ENCODE measurements around the gene SLMAP.

Gene SLMAP

DNA sequence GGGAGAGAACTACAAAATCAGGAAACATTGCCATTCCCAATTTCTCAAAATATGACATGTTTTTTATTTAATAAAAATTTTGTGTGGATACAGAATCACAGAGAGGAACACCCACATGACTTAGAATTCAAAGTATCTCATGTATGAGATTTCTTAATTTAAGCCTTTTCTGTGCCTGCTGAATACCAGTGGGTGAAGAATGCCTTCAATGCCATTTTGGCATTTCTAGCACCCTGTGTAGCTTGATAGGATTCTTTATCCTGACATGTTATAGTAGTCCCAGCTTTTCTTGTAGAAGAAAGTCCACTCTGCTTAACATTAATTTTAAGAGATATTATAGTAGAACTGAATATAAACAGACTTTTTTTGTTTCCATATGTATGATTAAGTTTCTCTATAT, 3.1 kb upstream of the SLMAP start:
- DNase-seq (ENCODE audit: low read depth), result no peak

DNA sequence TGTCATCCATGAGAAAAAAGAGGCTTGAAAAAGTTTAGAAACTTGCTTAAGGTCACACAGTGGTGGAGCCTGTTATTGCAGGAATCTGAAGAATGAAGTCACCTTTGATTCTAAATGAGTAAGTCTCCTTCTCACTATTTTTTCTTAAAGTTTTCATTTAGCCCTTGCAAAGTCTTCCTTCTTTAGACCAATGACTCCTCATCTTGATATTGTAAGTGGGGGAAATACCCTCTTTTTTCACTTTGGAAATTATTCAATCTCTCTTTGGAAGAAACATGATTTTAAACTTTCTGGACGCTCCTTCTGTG, 787 bp upstream of the SLMAP start:
- no peak for DNase-seq (ENCODE audit: low read depth)

DNA sequence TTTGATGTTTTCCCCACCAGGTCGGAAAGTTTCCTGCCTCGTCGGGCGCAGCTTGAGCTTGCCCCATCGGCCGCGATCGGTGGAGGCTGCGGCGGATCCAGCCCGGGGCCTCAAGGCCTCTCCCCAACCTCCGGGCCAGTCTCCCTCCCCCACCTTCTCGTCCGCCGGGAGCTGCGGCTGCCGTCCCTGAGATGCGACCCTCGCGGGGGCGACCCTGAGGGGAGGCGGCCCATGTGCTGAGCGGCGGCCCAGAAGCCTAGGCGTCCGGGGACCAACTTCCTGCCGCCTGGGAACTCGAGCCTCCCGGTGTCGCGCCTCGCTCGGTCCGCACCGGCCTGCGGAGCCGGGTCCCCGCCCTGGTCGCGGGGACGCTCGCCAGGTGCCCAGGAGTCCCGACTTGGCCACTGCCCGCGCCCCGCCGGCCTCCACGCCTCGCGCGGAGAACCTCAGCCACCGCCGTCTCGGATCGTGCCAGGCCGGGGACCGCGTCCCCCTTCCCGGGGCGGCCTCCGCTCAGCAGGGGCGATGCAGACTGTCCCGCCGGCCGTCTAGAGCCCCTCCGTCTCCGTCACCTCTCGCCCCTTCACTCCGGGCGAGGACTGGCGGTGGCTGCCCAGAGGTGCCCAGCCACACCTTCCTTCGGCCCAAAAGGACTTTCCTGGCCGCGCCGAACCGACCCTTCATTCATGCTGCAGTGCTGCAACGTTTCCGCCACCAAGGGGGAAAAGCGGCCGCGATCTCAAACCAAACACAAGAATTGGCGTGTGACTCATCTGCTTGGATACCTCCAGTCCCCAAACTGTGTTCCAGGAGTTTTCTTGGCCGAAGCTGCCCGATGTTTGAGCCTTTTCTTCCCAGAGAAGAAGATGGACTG, 656 bp downstream of the SLMAP start:
- DNase-seq (ENCODE audit: low read depth), result peak; percentile 39

DNA sequence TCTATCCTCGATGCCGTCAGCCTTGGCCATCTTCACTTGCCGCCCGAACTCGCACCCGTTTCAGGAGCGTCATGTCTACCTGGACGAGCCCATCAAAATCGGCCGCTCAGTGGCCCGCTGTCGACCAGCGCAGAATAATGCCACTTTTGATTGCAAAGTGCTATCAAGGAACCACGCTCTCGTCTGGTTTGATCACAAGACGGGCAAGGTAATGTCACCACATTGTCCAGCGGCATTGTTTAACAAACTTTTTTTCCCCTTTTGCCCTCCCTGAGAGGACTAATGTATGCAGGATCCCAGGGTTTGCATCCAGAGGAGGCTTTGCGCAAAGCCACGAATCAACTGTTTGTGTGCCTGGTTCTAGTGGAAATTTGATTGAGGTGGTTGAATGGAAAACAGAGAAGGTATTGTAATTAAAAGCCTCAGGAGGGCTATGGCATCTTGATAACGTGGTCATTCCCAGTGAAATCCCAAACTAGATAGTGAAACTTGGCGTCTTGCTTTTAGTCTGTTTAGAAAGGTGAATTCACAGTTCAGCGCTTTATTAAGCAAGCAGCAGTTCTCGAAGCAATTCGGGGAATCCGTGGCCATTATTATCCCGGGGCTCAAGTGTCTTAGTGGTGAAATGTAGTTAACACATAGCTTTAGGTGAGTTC, 1.7 kb downstream of the SLMAP start:
- no peak for DNase-seq (ENCODE audit: low read depth)

DNA sequence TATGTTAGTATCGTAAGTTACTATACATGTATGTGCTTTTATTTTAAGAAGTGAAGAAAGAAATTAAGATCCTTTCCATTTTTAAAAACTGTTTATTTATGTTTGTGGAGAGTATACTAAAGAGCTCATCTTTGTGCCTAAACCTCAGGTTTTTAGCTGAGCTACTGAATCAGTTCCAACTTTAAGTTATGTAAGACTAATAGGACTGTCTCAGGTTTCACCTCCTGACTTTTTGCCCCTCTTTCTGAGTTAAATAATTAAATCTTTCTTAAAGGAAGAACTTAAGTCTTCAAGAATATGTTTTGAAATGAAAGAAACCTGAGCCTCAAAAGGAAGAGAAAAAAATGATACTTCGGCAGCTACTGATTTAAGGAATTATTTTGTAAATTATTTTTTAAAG, 2.6 kb downstream of the SLMAP start:
- no peak for DNase-seq (ENCODE audit: low read depth)

DNA sequence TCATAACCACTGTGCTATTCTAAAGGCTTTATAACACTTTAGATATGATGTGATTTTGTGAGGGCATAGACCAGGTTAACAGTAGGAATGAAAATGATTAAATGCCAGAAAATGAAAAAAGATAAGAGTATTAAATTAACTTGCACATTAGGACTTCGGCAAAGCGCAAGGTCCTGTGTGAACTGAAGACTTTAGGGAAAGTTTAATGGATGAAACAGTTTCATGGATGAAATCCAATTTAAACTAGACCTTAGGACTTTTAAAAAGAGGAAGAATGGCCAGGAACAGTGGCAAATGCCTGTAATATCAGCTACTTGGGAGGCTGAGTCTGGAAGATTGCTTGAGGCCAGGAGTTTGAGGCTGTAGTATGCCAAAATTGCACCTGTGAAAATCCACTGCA, 8.7 kb downstream of the SLMAP start:
- DNase-seq (ENCODE audit: low read depth), result no peak

DNA sequence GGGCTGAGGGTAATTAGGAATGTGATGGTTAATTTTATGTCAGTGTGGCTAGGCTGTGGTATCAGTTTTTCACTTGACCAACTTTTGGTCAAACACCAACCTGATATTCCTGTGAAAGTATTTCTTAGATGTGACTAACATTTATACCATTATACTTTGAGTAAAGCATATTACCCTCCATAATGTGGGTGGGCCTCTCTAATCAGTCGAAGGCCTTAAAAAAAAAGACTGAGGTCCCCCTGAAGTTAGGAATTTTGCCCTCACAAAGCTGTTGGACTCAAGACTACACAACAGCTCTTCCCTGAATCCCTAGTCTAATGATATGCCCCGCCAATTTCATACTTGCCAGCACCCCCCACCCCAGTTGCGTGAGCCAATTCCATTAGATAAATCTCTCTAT, 12.5 kb downstream of the SLMAP start:
- no peak for DNase-seq (ENCODE audit: low read depth)

DNA sequence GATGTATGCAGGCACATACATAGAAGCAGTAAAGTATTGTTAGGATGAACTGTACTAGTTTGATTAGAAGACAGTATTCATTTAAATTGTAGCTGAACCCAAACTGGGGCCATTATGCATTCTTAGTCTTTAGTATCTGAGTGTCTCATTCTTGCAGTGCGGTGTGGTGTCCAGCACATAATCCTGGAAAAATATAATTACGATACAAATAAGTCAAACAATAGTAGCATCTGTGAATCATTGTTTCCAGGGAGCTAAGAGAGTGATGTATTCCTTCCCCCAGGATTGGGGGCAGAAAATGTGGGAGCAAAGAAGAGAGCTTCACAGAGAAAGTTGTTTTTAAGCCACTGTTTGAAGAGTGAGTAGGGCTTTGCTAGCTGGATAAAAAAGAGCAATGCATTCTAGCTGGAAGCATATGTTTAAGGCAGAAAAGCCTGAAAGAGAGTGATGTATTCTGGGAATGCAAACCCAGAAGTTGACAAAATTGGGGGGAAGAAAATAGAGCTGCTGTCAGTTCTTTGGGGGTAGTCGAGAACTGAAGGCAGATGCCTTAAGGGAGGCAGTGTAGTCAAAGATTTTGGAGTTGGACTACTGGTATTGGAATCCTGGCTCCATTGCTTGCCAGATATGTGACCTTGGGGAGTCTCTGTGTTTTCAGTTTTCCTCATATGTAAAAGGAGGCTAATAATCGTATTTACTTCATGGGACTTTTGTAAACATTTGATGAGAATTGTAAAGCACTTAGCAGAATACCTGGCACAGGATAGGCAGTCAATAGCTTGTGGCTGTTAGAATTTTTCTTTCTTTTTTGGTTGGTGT, 14.1 kb downstream of the SLMAP start:
- no peak for DNase-seq (ENCODE audit: low read depth)

DNA sequence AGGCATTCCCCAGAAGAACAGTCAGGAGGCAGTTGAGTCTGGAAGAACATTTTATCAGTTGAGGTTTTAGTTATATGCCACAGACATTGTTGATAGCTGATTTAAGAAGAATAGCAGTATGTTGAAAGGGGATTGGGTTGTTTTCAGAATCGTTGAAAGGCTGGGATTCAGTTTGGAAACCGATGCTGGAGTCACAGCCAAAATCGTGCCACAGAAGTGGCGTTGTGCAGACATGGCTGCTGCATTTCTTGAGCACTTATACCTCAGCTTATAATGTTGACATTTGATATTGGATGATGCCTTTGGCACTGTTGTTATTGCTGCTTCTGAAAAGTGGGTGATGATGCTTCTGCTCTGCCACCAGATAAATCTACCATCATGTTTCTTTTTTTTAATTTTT, 16.1 kb downstream of the SLMAP start:
- no peak for DNase-seq (ENCODE audit: low read depth)

DNA sequence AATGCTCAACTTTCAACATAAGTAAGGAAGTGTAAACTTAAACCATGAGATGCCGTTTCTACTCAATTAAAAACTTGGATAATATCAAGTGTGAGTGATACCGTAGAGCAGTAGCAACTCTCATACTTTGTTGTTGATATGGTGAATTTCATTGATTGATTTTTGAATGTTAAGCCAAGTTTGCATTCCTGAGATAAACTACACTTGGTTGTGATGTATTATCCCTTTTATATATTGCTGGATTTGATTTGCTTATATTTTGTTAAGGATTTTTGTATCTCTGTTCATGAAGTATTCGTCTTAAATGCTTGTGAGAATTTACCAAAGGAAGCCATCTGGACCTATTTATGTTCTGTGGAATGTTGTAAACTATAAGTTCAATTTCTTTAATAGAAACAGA, 21.7 kb downstream of the SLMAP start:
- DNase-seq (ENCODE audit: low read depth), result no peak

DNA sequence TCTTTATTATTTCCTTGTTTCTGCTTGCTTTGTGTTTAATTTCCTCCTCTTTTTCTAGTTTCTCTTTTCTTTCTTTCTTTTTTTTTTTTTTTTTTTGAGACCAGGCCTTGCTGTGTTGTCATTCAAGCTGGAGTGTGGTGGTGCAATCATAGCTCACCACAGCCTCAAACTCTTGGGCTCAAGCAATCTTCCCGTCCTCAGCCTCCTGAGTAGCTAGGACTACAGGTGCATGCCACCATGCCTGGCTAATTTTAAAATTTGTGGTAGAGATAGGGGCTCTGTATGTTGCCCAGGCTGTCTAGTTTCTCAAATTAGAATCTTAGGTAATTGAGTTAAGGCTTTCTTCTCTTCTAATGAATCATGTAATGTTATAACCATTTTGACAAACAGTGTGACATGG, 22.4 kb downstream of the SLMAP start:
- DNase-seq (ENCODE audit: low read depth), result no peak

DNA sequence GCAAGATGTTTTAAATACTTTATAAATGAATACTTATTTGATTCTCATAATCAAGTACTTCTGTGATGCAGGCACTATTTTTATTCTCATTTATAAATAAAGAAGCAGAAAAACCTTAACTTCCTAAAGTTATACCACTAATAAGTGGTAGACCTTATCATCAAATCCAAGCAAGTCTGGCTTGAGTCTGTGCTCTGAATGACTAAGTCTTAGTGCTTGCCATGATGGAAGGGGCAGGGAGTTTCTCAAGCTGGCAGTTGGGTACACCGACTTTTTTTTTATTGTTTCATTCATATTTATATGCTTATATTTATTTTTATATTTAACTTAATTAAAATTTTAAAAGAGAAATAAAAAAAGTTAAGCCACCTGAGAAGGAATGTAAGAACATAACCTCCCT, 23.6 kb downstream of the SLMAP start:
- DNase-seq (ENCODE audit: low read depth), result no peak

DNA sequence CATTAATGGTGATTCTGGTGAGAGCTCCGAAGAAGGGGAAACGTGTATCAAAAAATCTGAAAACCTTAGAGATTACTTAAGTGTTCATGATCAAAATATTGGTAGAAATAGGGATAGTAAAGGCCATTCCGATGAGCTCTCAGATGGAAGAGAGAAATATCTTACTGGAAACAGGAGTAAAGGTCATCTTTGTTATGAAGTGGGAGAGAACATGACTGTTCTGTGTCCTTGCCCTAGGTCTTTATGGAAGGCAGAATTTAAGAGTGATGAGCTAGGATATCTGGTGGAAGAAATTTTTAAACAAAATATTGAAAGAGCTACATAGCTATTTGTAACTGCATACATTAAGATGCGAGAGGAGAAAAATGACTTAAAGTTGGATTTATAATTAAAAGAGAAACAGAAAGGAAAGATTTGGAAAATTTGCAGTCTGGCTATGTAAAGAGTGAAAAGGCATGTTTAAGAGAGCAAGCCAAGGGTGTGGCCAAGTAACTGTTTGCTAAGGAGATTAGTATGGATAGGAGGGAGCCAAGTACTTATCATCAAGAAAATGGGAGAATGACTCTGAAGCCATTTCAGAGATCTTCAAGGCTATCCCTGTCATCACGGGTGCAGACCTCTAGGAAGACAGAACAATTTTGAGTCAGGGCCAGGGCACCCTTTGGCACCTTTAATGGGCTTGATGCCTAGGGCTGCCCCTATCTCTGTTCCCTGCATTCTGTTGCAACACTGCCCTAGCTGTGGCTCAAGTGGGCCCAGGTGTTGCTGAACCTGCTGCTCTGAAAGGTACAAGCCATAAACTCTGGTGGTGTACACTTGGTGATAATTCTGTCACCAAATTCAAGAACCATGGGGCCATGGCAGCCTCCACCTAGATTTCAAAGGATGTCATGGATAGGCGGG, 27.3 kb downstream of the SLMAP start:
- no peak for DNase-seq (ENCODE audit: low read depth)

DNA sequence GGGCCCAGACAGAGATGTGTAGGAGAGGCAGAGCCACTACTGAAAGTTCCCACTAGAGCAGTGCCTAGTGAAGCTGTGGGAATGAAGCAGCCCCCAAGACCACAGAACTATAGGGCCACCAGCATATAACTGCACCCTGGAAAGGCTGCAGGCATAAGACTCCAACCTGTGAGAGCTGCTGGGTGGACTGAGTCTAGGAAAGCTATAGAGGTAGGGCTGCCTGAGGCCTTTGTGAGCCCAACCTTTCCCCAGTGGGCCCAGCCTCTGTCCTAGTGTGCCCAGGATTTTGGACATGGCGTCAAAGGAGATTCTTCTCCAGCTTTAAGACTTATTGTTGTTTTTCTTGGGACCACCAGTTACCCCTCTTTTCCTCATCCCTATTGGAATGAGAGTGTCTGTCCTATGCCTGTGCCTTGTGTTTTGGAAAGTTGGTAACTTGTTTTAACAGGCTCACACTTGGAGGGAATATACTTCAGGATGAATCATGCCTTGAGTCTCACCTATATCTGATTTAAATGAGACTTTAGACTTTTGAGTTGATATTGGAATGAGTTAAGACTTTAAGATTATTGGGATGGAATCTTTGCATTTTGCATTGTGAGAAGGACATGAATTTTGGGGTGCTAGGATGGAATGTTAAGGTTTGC, 28.1 kb downstream of the SLMAP start:
- DNase-seq (ENCODE audit: low read depth), result no peak

DNA sequence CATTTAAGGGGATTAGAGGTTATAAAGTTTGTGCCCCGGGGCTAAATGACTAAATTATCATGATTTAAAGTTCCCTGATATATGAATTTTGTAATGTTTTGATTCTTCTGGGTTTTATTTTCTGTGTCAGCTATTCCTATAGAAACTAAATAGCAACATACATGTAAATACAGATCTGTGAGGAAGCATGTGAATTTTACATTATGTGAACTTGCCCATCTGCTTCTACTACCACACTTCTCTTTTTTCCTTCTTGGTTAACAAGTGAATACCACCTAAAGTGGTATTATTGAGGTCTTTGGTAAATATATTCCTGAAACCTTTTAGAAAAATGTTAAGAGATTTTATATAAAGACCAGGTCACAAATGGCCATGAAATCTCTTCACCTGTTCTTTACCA, 29.3 kb downstream of the SLMAP start:
- no peak for DNase-seq (ENCODE audit: low read depth)

DNA sequence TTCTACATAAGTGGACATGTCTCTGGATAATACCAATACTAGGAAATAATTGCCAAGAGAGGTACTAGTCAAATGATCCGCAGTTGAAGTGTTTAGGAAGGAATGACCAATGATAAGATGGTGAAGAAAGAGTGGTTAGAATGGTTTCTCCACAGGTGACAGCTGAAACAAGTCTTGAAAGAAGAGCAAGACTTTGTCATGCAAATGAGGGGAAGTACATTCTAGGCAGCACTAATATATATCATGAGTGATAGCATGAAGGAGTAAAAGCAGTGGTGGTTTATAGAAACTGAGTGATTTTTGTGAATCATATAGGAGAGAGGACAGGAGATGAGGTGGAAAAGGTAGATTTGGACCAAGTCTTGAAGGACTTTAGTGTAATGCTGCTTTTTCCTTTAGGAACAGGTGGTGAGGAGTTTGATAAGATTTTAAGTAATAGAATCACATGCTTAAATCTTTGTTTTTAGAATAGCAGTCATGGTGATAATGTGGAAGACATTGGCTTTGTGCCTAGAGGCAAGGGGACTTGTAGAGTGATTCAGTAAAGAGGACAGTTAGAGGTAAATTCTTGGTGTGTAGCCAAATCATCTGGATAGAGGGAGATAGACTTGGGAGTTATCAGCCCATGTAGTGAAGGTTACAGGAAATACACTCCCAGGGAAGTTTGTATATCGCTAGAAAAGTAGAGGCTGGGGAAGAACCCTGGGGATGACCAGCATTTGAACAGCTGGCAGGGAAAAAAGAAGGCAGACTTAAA, 31.9 kb downstream of the SLMAP start:
- no peak for DNase-seq (ENCODE audit: low read depth)

DNA sequence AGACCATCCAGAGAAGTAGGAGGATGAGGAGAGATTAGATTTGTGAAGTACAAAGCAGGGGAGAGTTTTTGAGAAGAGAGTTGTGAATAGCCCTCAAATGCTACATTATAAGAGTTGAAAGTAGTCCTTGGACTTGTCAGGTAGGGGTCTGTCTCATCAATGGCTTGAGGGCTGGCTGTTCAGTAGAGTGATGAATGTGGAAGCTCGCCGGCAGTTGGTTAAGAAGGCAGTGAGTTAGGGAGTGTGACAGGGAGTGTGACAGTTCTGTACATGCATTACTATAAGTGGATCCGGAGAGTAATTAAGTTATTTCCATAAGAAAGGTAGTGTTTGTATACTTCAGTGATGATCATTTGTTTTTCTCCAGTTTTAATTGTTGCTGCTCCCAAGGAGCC, 32.5 kb downstream of the SLMAP start:
- DNase-seq (ENCODE audit: low read depth), result no peak

DNA sequence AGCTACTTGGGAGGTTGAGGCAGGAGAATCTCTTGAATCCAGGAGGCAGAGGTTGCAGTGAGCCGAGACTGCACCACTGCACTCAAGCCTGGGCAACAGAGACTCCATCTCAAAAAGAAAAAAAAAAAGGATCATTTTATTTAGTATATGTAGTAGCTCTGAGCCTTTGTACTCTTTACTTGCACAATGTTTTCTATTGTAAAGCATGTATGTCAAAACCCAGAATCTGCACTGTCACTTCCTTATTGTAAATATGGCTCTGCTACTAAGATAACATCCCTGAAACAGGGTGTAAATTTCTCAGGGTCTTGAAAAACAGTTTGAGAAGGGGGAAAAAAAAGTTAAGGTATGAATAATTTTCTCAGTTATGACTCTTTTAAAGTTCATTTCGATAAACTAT, 35.1 kb downstream of the SLMAP start:
- DNase-seq (ENCODE audit: low read depth), result no peak

DNA sequence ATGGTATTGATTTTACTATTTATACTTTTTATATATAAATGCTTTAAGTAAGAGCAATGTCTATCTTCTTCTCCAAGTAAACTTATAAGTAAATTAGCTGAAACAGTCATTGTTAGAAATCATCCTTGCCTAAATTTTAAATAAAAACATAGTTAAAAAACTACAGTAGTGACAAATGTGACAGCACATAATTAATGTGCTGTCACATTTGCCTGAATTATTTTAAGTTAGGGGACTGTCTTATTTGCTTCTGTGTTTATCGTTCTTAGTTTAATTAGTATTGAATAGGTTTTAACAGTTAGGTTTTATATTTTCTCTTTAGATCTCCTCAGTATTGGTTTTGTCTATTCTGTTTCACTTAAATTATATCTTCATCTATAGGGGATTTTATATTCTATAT, 36.1 kb downstream of the SLMAP start:
- no peak for DNase-seq (ENCODE audit: low read depth)

DNA sequence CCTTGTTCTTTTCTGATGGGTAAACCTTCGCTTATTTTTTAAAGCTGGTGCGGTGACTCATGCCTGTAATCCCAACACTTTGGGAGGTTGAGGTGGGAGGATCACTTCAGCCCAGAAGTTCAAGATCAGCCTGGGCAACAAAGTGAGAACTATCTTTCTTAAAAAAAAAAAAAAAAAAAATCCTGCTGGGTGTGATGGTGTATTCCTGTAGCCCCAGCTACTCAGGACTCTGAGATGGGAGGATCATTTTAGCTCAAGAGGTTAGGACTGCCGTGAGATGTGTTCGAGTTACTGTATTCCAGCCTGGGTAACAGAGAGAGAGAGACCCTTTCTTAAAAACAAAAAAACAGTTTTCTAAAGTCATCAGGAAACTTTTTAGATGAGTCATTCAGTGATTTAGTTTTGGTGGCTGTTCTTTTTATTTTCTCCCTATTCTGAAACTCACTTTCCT, 37.7 kb downstream of the SLMAP start:
- DNase-seq (ENCODE audit: low read depth), result no peak

DNA sequence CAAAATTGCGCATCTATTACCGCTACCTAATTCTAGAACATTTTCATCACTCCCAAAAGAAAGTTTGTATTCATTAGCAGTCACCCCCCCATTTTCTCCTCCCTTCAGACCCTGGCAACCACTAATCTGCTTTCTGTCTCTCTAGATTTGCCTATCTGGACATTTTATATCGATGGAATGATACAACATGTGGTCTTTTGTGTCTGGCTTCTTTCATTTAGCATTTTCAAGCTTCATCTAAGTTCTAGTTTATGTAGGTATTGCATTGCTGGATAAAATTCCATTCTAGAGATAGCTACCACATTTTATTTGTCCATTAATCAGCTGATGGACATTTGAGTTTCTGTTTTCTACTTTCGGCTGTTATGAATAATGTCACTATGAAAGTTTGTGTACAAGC, 38.4 kb downstream of the SLMAP start:
- no peak for DNase-seq (ENCODE audit: low read depth)

All from HS-27A (cell line).